Activated CD8-positive, alpha-beta T cell treated with anti-CD3 and anti-CD28 coated beads for 36 hours (primary cell): ENCODE results near the gene KIRREL3. TPM values are rescaled to one million over a fixed set of nuclear protein-coding genes. Genes with fewer than 3 reads are reported as not detected.

Source experiments
- ATAC-seq: fragments of 200-7000 bp; cut with Tn5 transposase; one replicate; pipeline ENCODE4 v1.10.0; 2021; ENCODE audit warnings: mild to moderate bottlenecking, moderate library complexity
- CTCF ChIA-PET: fragments of 350-600 bp; sonication (Branson Sonifier 250); formaldehyde crosslinking; loops from one replicate; lab custom pipeline; 2021; ENCODE audit warnings: antibody characterized with exemption; lab: Charles Lee
- POLR2A ChIA-PET: fragments of 350-600 bp; sonication (Branson Sonifier 250); formaldehyde crosslinking; loops from one replicate; lab custom pipeline; 2021; ENCODE audit warnings: antibody characterized with exemption; lab: Charles Lee
- DNase-seq: peaks from one replicate; pipeline ENCODE4 v3.0.0-alpha.2; 2020
- H3K27ac Mint-ChIP-seq: one replicate; pipeline ENCODE4 v1.8.0; 2021; ENCODE audit warnings: mild to moderate bottlenecking, mixed read lengths
- H3K27me3 Mint-ChIP-seq: one replicate; pipeline ENCODE4 v1.8.0; 2021; ENCODE audit warnings: mixed read lengths
- H3K36me3 Mint-ChIP-seq: one replicate; pipeline ENCODE4 v1.8.0; 2021; ENCODE audit warnings: low read depth, mixed read lengths
- H3K4me1 Mint-ChIP-seq: one replicate; pipeline ENCODE4 v1.8.0; 2021; ENCODE audit warnings: low read depth, mixed read lengths
- H3K4me3 Mint-ChIP-seq: one replicate; pipeline ENCODE4 v1.8.0; 2021; ENCODE audit warnings: mild to moderate bottlenecking, moderate library complexity, mixed read lengths
- H3K9me3 Mint-ChIP-seq: one replicate; pipeline ENCODE4 v1.8.0; 2021; ENCODE audit warnings: mixed read lengths
- CTCF ChIP-seq: fragments of 200-600 bp; IDR thresholded peaks from one replicate; pipeline ENCODE4 v1.8.0; 2022; ENCODE audit warnings: antibody characterized with exemption, mild to moderate bottlenecking
- intact Hi-C: fragments of 100-400 bp; cut with micrococcal nuclease; formaldehyde crosslinking; loops from one replicate; pipeline ENCODE4 v1.10.0; 2022
- total RNA-seq, 2 experiments: library from RNA; stranded (reverse); gene quantifications; one replicate each; pipeline ENCODE4 v1.2.3, GENCODE V29; 2021

KIRREL3 gene
- total RNA-seq, 2 experiments from 2014 or later = not detected

- ATAC-seq (no peak), DNase-seq (no peak)
- no peaks in the 10 kb centered on the region for H3K9me3 Mint-ChIP-seq
- no peak overlapping the region for H3K4me3 Mint-ChIP-seq
- peaks cover 24% of the 10 kb centered on the region for H3K4me1 Mint-ChIP-seq
- TF ChIP-seq CTCF = no peak
- no peaks in the 10 kb centered on the region for H3K36me3 Mint-ChIP-seq
- ChIA-PET CTCF (interaction anchor here (3.1 kb wide), 1 partner anchor 14 kb away, joined by 35 read pairs; no protein-coding TSS in a partner anchor), POLR2A (no interaction called here)
- no peak overlapping the region for H3K27ac Mint-ChIP-seq
- intact Hi-C loops = no loop called here
- H3K27me3 Mint-ChIP-seq = peaks cover 4% of the 10 kb centered on the region
Measured at GRCh38 chr11:126467046-126467370, 533.6 kb downstream of the KIRREL3 start.

- H3K4me1 Mint-ChIP-seq = peaks cover 23% of the 10 kb centered on the region
- ATAC-seq = no peak
- no peak for DNase-seq
- H3K27me3 Mint-ChIP-seq = peaks cover 4% of the 10 kb centered on the region
- POLR2A ChIA-PET = no interaction called here
- intact Hi-C loops = no loop called here
- no peaks in the 10 kb centered on the region for H3K36me3 Mint-ChIP-seq
- no peak for TF ChIP-seq CTCF
- no peaks in the 10 kb centered on the region for H3K9me3 Mint-ChIP-seq
- peak overlapping the region; percentile 32 for H3K4me3 Mint-ChIP-seq
- CTCF ChIA-PET = interaction anchor here (1.0 to 3.1 kb wide), 4 partner anchors 12 to 25 kb away, joined by 3 to 35 read pairs (median 5); no protein-coding TSS in a partner anchor
- peak overlapping the region; percentile 67 for H3K27ac Mint-ChIP-seq
Measured at GRCh38 chr11:126466236-126467045, 534.1 kb downstream of the KIRREL3 start.

GRCh38 chr11:126465573-126466188, 534.9 kb downstream of the KIRREL3 start:
- no peaks in the 10 kb centered on the region for H3K36me3 Mint-ChIP-seq

GRCh38 chr11:126464796-126465195, 535.8 kb downstream of the KIRREL3 start:
- Mint-ChIP-seq H3K9me3 (no peaks in the 10 kb centered on the region), H3K36me3 (no peaks in the 10 kb centered on the region), H3K27ac (peak overlapping the region; percentile 67), H3K4me3 (no peak overlapping the region), H3K27me3 (peaks cover 4% of the 10 kb centered on the region), H3K4me1 (peaks cover 22% of the 10 kb centered on the region)
- intact Hi-C loops = no loop called here
- DNase-seq (no peak), ATAC-seq (no peak)
- ChIA-PET POLR2A (no interaction called here), CTCF (interaction anchor here (0.9 to 3.1 kb wide), 3 partner anchors 15 to 23 kb away, joined by 4 to 35 read pairs (median 7); no protein-coding TSS in a partner anchor)
- no peak for TF ChIP-seq CTCF

More at GRCh38 chr11:126465573-126466188, 534.9 kb downstream of the KIRREL3 start:
- intact Hi-C loops = no loop called here
- CTCF ChIA-PET = interaction anchor here (1.0 to 3.1 kb wide), 4 partner anchors 12 to 25 kb away, joined by 3 to 35 read pairs (median 5); no protein-coding TSS in a partner anchor
- Mint-ChIP-seq H3K27me3 (peaks cover 4% of the 10 kb centered on the region), H3K9me3 (no peaks in the 10 kb centered on the region), H3K27ac (peak overlapping the region; percentile 67), H3K4me3 (peak overlapping the region; percentile 32), H3K4me1 (peaks cover 22% of the 10 kb centered on the region)
- ATAC-seq (peak; percentile 88), DNase-seq (peak; percentile 75)
- no peak for TF ChIP-seq CTCF
- POLR2A ChIA-PET = no interaction called here

- Mint-ChIP-seq H3K27me3 (peaks cover 4% of the 10 kb centered on the region), H3K27ac (no peak overlapping the region), H3K9me3 (no peaks in the 10 kb centered on the region), H3K4me1 (peaks cover 22% of the 10 kb centered on the region), H3K36me3 (no peaks in the 10 kb centered on the region), H3K4me3 (no peak overlapping the region)
- CTCF ChIA-PET = interaction anchor here (1.4 kb wide), 1 partner anchor 18 kb away, joined by 6 read pairs; no protein-coding TSS in a partner anchor
- POLR2A ChIA-PET = no interaction called here
- TF ChIP-seq CTCF = no peak
- ATAC-seq = no peak
- intact Hi-C loops = no loop called here
- no peak for DNase-seq
Measured at GRCh38 chr11:126462422-126462821, 538.1 kb downstream of the KIRREL3 start.
